ENCODE results near the gene ADA.

DNA sequence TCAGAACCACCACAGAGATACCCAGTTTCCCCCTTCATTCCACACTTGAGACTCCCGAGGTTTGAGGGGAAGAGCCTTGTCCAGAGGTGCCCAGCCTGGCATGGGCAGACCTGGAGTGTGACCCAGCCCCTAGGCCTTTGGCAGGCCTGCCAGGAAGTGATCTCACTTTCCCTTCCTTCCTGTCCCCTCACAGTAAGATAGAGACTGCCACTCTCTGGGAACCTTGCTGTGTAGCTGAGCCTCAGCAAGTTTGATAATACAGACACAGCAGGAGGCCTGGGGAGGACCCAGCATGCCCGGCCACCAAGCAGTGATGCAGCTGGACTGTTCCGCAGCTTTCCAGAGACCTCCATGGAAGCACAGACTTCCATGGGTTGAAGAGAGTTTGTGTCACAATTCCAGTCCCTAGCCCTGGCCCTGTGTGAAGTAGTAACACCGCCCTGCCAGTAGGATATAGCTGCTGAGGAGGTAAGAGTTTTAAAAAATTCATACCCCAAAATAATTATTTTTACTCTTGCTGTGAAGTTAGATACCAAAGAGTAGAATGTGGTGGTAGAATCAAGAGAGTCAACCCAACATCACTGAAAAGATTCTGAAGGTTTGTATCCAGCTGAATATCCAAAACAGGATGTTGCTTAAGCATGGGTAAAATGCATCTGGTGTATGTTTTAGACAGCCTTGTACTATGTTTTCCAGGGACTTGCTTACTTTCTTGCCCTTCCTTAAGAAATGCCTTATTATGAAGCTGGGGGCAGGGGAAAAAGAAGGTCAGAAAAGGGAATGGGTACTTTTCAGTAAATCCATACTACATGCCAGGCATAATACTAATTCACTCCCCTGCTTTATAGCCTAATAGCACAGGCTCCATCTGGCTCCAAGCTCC lies 52.8 kb downstream of the ADA start:
- TF ChIP-seq, protein P1, sequence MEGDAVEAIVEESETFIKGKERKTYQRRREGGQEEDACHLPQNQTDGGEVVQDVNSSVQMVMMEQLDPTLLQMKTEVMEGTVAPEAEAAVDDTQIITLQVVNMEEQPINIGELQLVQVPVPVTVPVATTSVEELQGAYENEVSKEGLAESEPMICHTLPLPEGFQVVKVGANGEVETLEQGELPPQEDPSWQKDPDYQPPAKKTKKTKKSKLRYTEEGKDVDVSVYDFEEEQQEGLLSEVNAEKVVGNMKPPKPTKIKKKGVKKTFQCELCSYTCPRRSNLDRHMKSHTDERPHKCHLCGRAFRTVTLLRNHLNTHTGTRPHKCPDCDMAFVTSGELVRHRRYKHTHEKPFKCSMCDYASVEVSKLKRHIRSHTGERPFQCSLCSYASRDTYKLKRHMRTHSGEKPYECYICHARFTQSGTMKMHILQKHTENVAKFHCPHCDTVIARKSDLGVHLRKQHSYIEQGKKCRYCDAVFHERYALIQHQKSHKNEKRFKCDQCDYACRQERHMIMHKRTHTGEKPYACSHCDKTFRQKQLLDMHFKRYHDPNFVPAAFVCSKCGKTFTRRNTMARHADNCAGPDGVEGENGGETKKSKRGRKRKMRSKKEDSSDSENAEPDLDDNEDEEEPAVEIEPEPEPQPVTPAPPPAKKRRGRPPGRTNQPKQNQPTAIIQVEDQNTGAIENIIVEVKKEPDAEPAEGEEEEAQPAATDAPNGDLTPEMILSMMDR (IDR thresholded peaks at IDR 0.05): peak in 1 of 6 experiments; percentile 8
- TF ChIP-seq POLR2A (IDR thresholded peaks at IDR 0.05) (no peak), POLR2AphosphoS5 (IDR thresholded peaks at IDR 0.05) (peak; percentile 45 to 61), EP300 (IDR thresholded peaks at IDR 0.05) (peak in 3 of 4 donors; percentile 43 to 70 (median 61))
